Stimulated activated CD4-positive, alpha-beta T cell treated with anti-CD3 and anti-CD28 coated beads, Interleukin-2, amount 100 ng/mL, for 4 hours (primary cell): Measurements from ENCODE around the gene ZNF662.

ENCODE experiments used
- DNase-seq: peaks from one replicate; pipeline ENCODE4 v3.0.0-alpha.2; 2020; ENCODE audit warnings: low read depth

ZNF662 gene

DNA sequence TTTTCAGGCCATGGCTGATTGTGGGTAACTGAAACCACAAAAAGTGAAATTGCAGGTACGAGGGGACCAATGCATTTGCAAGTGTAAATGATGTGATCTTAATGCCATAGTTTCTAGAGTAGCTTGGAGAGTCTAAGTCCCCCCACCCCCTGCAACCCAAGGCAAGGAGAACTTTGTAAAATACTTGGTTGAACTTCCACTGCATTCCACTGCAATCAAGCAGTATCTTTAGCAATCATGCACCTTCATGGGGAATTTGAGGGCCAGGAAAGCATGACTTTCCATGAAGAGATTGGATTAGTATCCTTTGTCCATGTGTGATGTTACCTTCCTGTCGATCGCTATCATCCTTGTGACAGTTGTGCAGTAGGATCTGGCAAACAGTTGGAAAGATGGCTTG, 18.9 kb upstream of the ZNF662 start:
- no peak for DNase-seq

GRCh38 chr3:42891042-42891441, 14.9 kb upstream of the ZNF662 start:
- DNase-seq, result no peak

GRCh38 chr3:42892169-42892568, 13.8 kb upstream of the ZNF662 start:
- DNase-seq, result no peak

DNA sequence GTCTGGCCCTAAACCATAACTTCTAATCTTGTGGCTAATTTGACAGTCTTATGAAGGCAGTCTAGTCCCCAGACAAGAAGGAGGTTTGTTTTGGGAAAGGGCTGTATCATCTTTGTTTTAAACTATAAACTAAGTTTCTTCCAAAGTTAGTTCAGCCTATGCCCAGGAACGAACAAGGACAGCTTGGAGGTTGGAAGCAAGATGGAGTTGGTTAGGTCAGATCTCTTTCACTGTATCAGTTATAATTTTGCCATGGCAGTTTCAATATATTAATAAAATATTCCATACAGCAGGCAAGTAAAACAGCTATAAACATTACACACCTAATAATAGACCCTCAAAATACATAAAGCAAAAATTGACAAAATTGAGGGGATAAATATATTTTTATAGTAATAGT, 13.1 kb upstream of the ZNF662 start:
- no peak for DNase-seq

- DNase-seq, result no peak
Measured at GRCh38 chr3:42894698-42895579, 11.0 kb upstream of the ZNF662 start.

DNA sequence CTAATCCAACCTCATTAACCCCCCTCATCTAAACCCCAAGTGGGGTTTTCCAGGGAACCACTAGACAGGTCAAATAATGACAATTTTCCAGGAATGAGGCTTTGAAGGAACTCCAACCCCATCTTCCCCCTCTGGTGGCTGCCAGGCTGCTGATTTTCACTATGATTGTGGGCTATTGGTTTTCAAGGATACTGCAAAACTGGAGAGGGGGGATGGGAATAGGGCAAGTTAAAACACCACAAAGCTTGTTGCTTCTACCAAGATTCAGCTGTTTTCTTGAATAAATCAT, 10.4 kb upstream of the ZNF662 start:
- DNase-seq, result no peak

- no peak for DNase-seq
Measured at GRCh38 chr3:42898896-42899675, 6.9 kb upstream of the ZNF662 start.

DNA sequence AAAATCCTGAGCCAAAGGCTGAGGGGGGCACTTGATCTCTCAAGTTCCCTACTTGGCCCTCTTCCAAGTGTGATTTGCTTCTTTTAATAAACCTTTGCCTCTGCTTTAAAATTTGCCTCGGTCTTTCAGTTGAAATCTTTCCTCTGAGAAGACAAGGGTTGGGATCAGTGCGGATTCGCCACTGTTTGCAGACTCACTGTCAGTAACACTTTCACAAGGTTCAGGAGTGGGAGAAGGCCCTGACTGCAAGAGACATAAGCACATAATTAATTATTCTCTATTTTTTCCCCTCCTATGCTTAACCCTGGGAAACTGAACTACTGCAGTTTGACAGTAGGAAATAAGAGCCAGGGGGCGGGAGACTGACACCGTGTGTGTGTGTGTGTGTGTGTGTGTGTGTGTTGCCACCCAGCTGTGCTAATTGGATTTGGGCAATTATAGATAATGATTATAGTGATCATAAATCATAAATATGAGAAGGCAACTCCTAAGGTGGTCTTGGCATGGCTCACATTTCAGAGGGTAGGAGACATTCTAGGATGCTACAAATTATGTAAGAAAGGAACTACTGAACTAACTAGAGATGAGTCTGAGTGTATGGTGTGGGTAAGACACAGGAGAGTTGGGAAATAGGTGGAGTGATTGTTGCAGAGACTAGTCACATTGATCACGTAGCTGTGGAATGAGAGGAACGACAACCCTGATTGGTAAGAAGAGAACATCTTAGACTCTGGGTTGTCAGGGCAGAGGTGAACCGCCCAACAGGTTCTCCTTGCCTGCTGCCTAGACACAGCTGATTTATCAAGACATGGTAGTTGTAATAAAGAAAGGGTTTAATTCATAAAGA, 5.5 kb upstream of the ZNF662 start:
- no peak for DNase-seq

DNA sequence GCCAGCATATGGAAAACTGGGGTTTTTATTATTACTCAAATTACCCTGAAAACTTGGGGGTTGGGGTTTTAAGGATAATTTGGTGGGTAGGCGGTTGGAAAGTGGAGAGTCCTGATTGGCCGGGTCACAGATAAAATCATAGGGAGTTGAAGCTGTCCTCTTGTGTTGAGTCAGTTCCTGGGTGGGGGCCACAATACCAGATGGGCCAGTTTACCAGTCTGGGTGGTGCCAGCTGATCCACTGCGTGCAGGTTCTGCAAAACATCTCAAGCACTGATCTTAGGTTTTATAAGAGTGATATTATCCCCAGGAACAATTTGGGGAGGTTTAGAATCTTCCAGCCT, 4.9 kb upstream of the ZNF662 start:
- no peak for DNase-seq

DNA sequence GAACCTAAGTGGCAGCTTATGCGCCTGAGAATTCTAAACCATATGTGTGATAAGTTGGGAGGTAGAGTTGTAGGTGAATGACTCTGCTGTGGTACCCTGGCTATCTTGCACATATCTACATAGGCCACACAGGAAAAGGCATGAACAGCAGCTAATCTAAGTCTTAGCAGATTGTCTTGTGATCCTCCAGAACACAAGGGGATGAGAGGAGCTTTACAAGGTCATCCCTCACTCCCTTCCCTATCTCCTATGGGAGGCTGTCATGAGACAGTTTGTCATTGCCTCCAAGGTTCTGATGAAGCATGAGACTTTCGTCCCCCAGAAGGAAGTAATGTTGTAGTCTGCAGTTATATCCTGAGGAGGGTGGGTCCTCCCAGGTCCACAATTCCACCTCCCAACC, 3.7 kb upstream of the ZNF662 start:
- DNase-seq, result no peak

DNA sequence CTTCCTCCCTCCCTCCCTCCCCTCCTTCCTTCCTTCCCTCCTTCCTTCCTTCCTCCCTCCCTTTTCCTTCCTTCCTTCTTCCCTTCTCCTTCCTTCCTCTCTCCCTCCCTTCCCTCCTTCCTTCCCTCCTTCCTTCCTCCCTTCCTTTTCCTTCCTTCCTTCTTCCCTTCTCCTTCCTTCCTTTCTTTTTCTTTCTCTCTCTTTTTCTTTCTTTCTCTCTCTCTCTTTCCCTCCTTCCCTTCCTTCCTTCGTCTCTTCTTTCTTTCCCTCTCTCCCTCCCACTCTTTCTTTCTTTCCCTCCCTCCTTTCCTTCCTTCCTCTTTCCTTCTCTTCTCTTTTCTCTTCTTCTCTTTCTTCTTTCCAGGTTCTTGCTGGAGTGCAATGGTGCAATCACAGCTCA, 1.9 kb upstream of the ZNF662 start:
- no peak for DNase-seq

- DNase-seq, result no peak
Measured at GRCh38 chr3:42905740-42906069, 237 bp upstream of the ZNF662 start.

DNA sequence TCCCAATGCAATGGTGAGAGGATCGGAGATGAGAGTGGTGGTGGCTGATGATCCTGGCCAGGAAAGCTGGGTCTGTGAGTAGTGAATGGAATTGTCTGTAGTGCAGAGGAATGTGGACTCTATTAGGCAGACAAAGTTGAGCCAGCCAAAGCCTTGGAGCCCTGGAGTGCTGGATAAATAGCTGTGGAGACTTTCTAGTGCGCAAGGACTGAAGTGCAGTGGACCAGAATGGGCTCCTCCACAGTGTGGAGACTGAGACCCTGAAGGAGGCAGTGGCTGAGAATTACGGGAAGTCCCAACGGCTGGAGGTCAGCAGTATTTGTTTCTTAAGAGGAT, 874 bp downstream of the ZNF662 start:
- DNase-seq, result no peak

DNA sequence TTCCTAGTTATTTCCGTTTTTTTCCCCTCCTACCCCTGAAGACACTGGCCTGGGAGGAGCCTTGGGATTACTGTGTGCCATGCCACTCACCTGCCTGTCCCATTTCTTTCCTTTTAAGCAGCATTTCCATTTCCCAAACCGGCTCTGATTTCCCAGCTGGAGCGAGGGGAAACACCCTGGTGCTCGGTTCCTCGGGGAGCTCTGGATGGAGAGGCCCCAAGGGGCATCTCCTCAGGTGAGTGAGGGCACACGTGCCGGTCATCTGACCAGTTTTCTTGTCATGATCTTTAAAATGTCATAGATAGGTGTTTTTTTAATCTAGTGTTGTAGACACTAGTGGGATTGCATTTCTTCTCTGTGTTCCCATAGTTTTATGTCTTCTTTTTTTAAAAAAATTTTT, 2.7 kb downstream of the ZNF662 start:
- DNase-seq, result no peak

- no peak for DNase-seq
Measured at GRCh38 chr3:42911551-42911950, 5.6 kb downstream of the ZNF662 start.

GRCh38 chr3:42914771-42915515, 9.0 kb downstream of the ZNF662 start:
- no peak for DNase-seq

GRCh38 chr3:42923606-42924005, 17.7 kb downstream of the ZNF662 start:
- DNase-seq, result no peak

- DNase-seq, result no peak
Measured at GRCh38 chr3:42926310-42926709, 20.4 kb downstream of the ZNF662 start.

DNA sequence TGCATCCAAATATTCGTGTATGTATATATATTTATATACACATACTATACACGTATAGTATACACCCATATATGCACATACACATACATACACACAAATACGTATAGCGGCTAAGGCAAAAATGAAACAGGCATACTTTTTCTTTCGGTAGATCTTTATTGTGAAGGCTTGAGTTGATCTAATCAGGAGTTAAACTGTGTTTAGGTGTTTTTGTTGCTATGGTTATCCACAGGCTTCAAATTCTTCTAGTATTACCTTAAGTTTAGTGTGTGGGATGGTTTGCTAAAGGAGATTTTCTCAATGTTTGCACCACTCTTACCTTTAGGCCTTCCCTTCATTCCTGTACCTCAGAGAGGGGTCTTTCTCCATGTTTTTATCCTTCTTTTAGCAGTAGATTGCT, 28.2 kb downstream of the ZNF662 start:
- no peak for DNase-seq

- DNase-seq, result no peak
Measured at GRCh38 chr3:42934910-42935309, 29.0 kb downstream of the ZNF662 start.

GRCh38 chr3:42935472-42935871, 29.5 kb downstream of the ZNF662 start:
- no peak for DNase-seq
